IPS-20b (cell line): ENCODE measurements around the gene HSPBP1.

Experiments used
- H3K27ac ChIP-seq: one replicate; pipeline ENCODE4 v1.5.1; 2013; ENCODE audit warnings: low read length
- H3K27me3 ChIP-seq: 2 replicates; pipeline ENCODE4 v1.6.1; 2013; ENCODE audit warnings: mild to moderate bottlenecking, low read length, inconsistent platforms; ENCODE audit not compliant: insufficient read depth
- H3K36me3 ChIP-seq: 2 replicates; pipeline ENCODE4 v1.6.1; 2013; ENCODE audit warnings: low read depth, mild to moderate bottlenecking, inconsistent platforms, low read length, moderate library complexity; ENCODE audit not compliant: insufficient read depth
- H3K4me1 ChIP-seq: 2 replicates; pipeline ENCODE4 v1.6.1; 2013; ENCODE audit warnings: mild to moderate bottlenecking, control low read depth, inconsistent platforms, low read length, moderate library complexity; ENCODE audit not compliant: insufficient read depth
- H3K4me3 ChIP-seq: 2 replicates; pipeline ENCODE4 v1.5.1; 2013; ENCODE audit warnings: mild to moderate bottlenecking, low read length, inconsistent platforms
- H3K9ac ChIP-seq: 2 replicates; pipeline ENCODE4 v1.6.1; 2013; ENCODE audit warnings: low read depth, mild to moderate bottlenecking, inconsistent platforms, low read length, moderate library complexity
- H3K9me3 ChIP-seq: 2 replicates; pipeline ENCODE4 v1.6.1; 2013; ENCODE audit warnings: mild to moderate bottlenecking, low read depth, low read length, inconsistent platforms; ENCODE audit not compliant: insufficient read depth

Gene HSPBP1

GRCh38 chr19:55248704-55249103, 31.2 kb downstream of the HSPBP1 start:
- Histone ChIP-seq H3K9me3 (no peaks in the 10 kb centered on the region), H3K4me1 (no peaks in the 10 kb centered on the region), H3K27me3 (no peaks in the 10 kb centered on the region), H3K27ac (no peak overlapping the region), H3K4me3 (no peak overlapping the region), H3K9ac (no peak overlapping the region), H3K36me3 (peaks cover 31% of the 10 kb centered on the region)

- Histone ChIP-seq H3K9ac (no peak overlapping the region), H3K36me3 (peaks cover 35% of the 10 kb centered on the region), H3K4me1 (no peaks in the 10 kb centered on the region), H3K4me3 (no peak overlapping the region), H3K27ac (no peak overlapping the region), H3K9me3 (no peaks in the 10 kb centered on the region), H3K27me3 (no peaks in the 10 kb centered on the region)
Measured at GRCh38 chr19:55248166-55248675, 31.7 kb downstream of the HSPBP1 start.

- no peaks in the 10 kb centered on the region for H3K4me1 ChIP-seq
- H3K27me3 ChIP-seq: no peaks in the 10 kb centered on the region
- H3K9me3 ChIP-seq: no peaks in the 10 kb centered on the region
- H3K27ac ChIP-seq: no peak overlapping the region
- H3K4me3 ChIP-seq: no peak overlapping the region
- no peak overlapping the region for H3K9ac ChIP-seq
- H3K36me3 ChIP-seq: peaks cover 41% of the 10 kb centered on the region
Measured at GRCh38 chr19:55247621-55248099, 32.2 kb downstream of the HSPBP1 start.

GRCh38 chr19:55246462-55247451, 33.2 kb downstream of the HSPBP1 start:
- Histone ChIP-seq H3K27ac (no peak overlapping the region), H3K4me3 (no peak overlapping the region), H3K9ac (no peak overlapping the region), H3K9me3 (no peaks in the 10 kb centered on the region), H3K27me3 (no peaks in the 10 kb centered on the region), H3K36me3 (peaks cover 50% of the 10 kb centered on the region), H3K4me1 (no peaks in the 10 kb centered on the region)

GRCh38 chr19:55245236-55245904, 34.5 kb downstream of the HSPBP1 start:
- Histone ChIP-seq H3K36me3 (peaks cover 61% of the 10 kb centered on the region), H3K9me3 (no peaks in the 10 kb centered on the region), H3K27ac (no peak overlapping the region), H3K4me1 (no peaks in the 10 kb centered on the region), H3K27me3 (no peaks in the 10 kb centered on the region), H3K4me3 (no peak overlapping the region), H3K9ac (no peak overlapping the region)

- H3K36me3 ChIP-seq: peaks cover 72% of the 10 kb centered on the region
- H3K4me1 ChIP-seq: no peaks in the 10 kb centered on the region
- no peak overlapping the region for H3K27ac ChIP-seq
- H3K27me3 ChIP-seq: no peaks in the 10 kb centered on the region
- H3K9me3 ChIP-seq: no peaks in the 10 kb centered on the region
- H3K9ac ChIP-seq: no peak overlapping the region
- H3K4me3 ChIP-seq: no peak overlapping the region
Measured at GRCh38 chr19:55244004-55244680, 35.8 kb downstream of the HSPBP1 start.

GRCh38 chr19:55242517-55242916, 37.4 kb downstream of the HSPBP1 start:
- Histone ChIP-seq H3K27me3 (no peaks in the 10 kb centered on the region), H3K4me1 (no peaks in the 10 kb centered on the region), H3K4me3 (no peak overlapping the region), H3K27ac (no peak overlapping the region), H3K9me3 (no peaks in the 10 kb centered on the region), H3K9ac (no peak overlapping the region), H3K36me3 (peaks cover 86% of the 10 kb centered on the region)

GRCh38 chr19:55241935-55242464, 37.9 kb downstream of the HSPBP1 start:
- Histone ChIP-seq H3K9me3 (no peaks in the 10 kb centered on the region), H3K27me3 (no peaks in the 10 kb centered on the region), H3K4me1 (no peaks in the 10 kb centered on the region), H3K27ac (no peak overlapping the region), H3K4me3 (no peak overlapping the region), H3K9ac (no peak overlapping the region), H3K36me3 (peaks cover 92% of the 10 kb centered on the region)

GRCh38 chr19:55241143-55241934, 38.6 kb downstream of the HSPBP1 start:
- Histone ChIP-seq H3K9ac (no peak overlapping the region), H3K27ac (no peak overlapping the region), H3K4me1 (no peaks in the 10 kb centered on the region), H3K9me3 (no peaks in the 10 kb centered on the region), H3K36me3 (peaks cover 92% of the 10 kb centered on the region), H3K27me3 (no peaks in the 10 kb centered on the region), H3K4me3 (no peak overlapping the region)

- no peaks in the 10 kb centered on the region for H3K9me3 ChIP-seq
- H3K27me3 ChIP-seq: no peaks in the 10 kb centered on the region
- no peaks in the 10 kb centered on the region for H3K4me1 ChIP-seq
- H3K36me3 ChIP-seq: peaks cover 92% of the 10 kb centered on the region
- H3K4me3 ChIP-seq: no peak overlapping the region
- no peak overlapping the region for H3K9ac ChIP-seq
- no peak overlapping the region for H3K27ac ChIP-seq
Measured at GRCh38 chr19:55240713-55241020, 39.2 kb downstream of the HSPBP1 start.

GRCh38 chr19:55239004-55239403, 40.9 kb downstream of the HSPBP1 start:
- Histone ChIP-seq H3K9me3 (no peaks in the 10 kb centered on the region), H3K27me3 (no peaks in the 10 kb centered on the region), H3K27ac (no peak overlapping the region), H3K4me1 (no peaks in the 10 kb centered on the region), H3K9ac (no peak overlapping the region), H3K36me3 (peaks cover 91% of the 10 kb centered on the region), H3K4me3 (no peak overlapping the region)
